Activated T-cell treated with anti-CD3 and anti-CD28 coated beads, Interleukin-2, amount 50 U/mL, for 72 hours (primary cell): ENCODE data around the gene TEPSIN. TPM values are rescaled to one million over a fixed set of nuclear protein-coding genes. Genes with fewer than 3 reads are reported as not detected.

Experiments used
- ATAC-seq, 2 donors: fragments of 150-1000 bp; cut with Tn5 transposase; replicated peaks in 1 of 2; 2 replicates each; pipeline ENCODE4 v1.10.0; 2021; ENCODE audit warnings: moderate library complexity in 2 of 2, mild to moderate bottlenecking in 1 of 2
- DNase-seq, 2 donors: peaks; one replicate each; pipeline ENCODE4 v3.0.0; 2021 to 2022; ENCODE audit warnings: mixed read lengths in 1 of 2
- H3K27ac Mint-ChIP-seq: one replicate; pipeline ENCODE4 v1.8.0; 2022; ENCODE audit warnings: mild to moderate bottlenecking, moderate library complexity, mixed read lengths
- H3K27me3 Mint-ChIP-seq: one replicate; pipeline ENCODE4 v1.8.0; 2022; ENCODE audit warnings: low read depth, mixed read lengths
- H3K36me3 Mint-ChIP-seq, 2 donors: one replicate each; pipeline ENCODE4 v1.8.0; 2022; ENCODE audit warnings: mixed read lengths in 2 of 2, mild to moderate bottlenecking in 1 of 2; ENCODE audit not compliant: insufficient read depth in 2 of 2
- H3K4me1 Mint-ChIP-seq: one replicate; pipeline ENCODE4 v1.8.0; 2022; ENCODE audit warnings: low read depth, mixed read lengths
- H3K4me3 Mint-ChIP-seq, 2 donors: one replicate each; pipeline ENCODE4 v1.8.0; 2022; ENCODE audit warnings: mild to moderate bottlenecking in 2 of 2, mixed read lengths in 2 of 2, moderate library complexity in 2 of 2
- H3K9me3 Mint-ChIP-seq, 2 donors: one replicate each; pipeline ENCODE4 v1.8.0; 2022; ENCODE audit warnings: mixed read lengths in 2 of 2
- total RNA-seq, 2 donors: library from RNA; stranded (reverse); gene quantifications; one replicate each; pipeline ENCODE4 v1.2.3, GENCODE V29; 2022

TEPSIN gene
- total RNA-seq, 2 donors from 2014 or later: 39.1 to 55.0 TPM

- H3K27me3 Mint-ChIP-seq: no peaks in the 10 kb centered on the region
- no peaks in the 10 kb centered on the region for H3K36me3 Mint-ChIP-seq
- DNase-seq: no peak
- H3K27ac Mint-ChIP-seq: no peak overlapping the region
- no peaks in the 10 kb centered on the region for H3K4me1 Mint-ChIP-seq
- no peaks in the 10 kb centered on the region for H3K9me3 Mint-ChIP-seq
- ATAC-seq: no peak
- no peak overlapping the region for H3K4me3 Mint-ChIP-seq
Measured at GRCh38 chr17:81197831-81198490, 40.9 kb downstream of the TEPSIN start.

GRCh38 chr17:81197409-81197795 lies 41.5 kb downstream of the TEPSIN start:
- H3K4me1 Mint-ChIP-seq: no peaks in the 10 kb centered on the region
- no peak for DNase-seq
- H3K36me3 Mint-ChIP-seq: no peaks in the 10 kb centered on the region
- no peaks in the 10 kb centered on the region for H3K9me3 Mint-ChIP-seq
- H3K4me3 Mint-ChIP-seq: no peak overlapping the region
- H3K27ac Mint-ChIP-seq: no peak overlapping the region
- ATAC-seq: no peak
- H3K27me3 Mint-ChIP-seq: no peaks in the 10 kb centered on the region

GRCh38 chr17:81196505-81197408 lies 42.1 kb downstream of the TEPSIN start:
- no peak for DNase-seq
- ATAC-seq: no peak
- H3K36me3 Mint-ChIP-seq: no peaks in the 10 kb centered on the region
- no peaks in the 10 kb centered on the region for H3K4me1 Mint-ChIP-seq
- no peaks in the 10 kb centered on the region for H3K9me3 Mint-ChIP-seq
- H3K4me3 Mint-ChIP-seq: no peak overlapping the region
- H3K27ac Mint-ChIP-seq: no peak overlapping the region
- no peaks in the 10 kb centered on the region for H3K27me3 Mint-ChIP-seq

- Mint-ChIP-seq H3K4me3 (no peak overlapping the region), H3K36me3 (no peaks in the 10 kb centered on the region), H3K27me3 (no peaks in the 10 kb centered on the region), H3K27ac (no peak overlapping the region), H3K9me3 (no peaks in the 10 kb centered on the region), H3K4me1 (no peaks in the 10 kb centered on the region)
- no peak for DNase-seq
- ATAC-seq: no peak
Measured at GRCh38 chr17:81195941-81196495, 42.8 kb downstream of the TEPSIN start.

GRCh38 chr17:81194941-81195901 lies 43.6 kb downstream of the TEPSIN start:
- Mint-ChIP-seq H3K4me1 (no peaks in the 10 kb centered on the region), H3K36me3 (no peaks in the 10 kb centered on the region), H3K9me3 (no peaks in the 10 kb centered on the region), H3K27ac (no peak overlapping the region), H3K27me3 (no peaks in the 10 kb centered on the region), H3K4me3 (no peak overlapping the region)
- no peak for DNase-seq
- ATAC-seq: no peak

- H3K9me3 Mint-ChIP-seq: no peaks in the 10 kb centered on the region
Measured at GRCh38 chr17:81194225-81194760, 44.6 kb downstream of the TEPSIN start.

GRCh38 chr17:81193470-81194224 lies 45.2 kb downstream of the TEPSIN start:
- no peaks in the 10 kb centered on the region for H3K36me3 Mint-ChIP-seq
- H3K4me1 Mint-ChIP-seq: no peaks in the 10 kb centered on the region
- H3K4me3 Mint-ChIP-seq: no peak overlapping the region
- no peaks in the 10 kb centered on the region for H3K27me3 Mint-ChIP-seq
- ATAC-seq (no peak), DNase-seq (no peak)
- H3K27ac Mint-ChIP-seq: no peak overlapping the region
- no peaks in the 10 kb centered on the region for H3K9me3 Mint-ChIP-seq

More at GRCh38 chr17:81194225-81194760, 44.6 kb downstream of the TEPSIN start:
- Mint-ChIP-seq H3K27me3 (no peaks in the 10 kb centered on the region), H3K4me1 (no peaks in the 10 kb centered on the region), H3K27ac (no peak overlapping the region), H3K4me3 (no peak overlapping the region), H3K36me3 (no peaks in the 10 kb centered on the region)
- DNase-seq (no peak), ATAC-seq (no peak)

GRCh38 chr17:81193051-81193410 lies 45.8 kb downstream of the TEPSIN start:
- H3K27me3 Mint-ChIP-seq: no peaks in the 10 kb centered on the region
- no peaks in the 10 kb centered on the region for H3K36me3 Mint-ChIP-seq
- ATAC-seq (no peak), DNase-seq (no peak)
- H3K4me1 Mint-ChIP-seq: no peaks in the 10 kb centered on the region
- H3K9me3 Mint-ChIP-seq: no peaks in the 10 kb centered on the region
- no peak overlapping the region for H3K4me3 Mint-ChIP-seq
- no peak overlapping the region for H3K27ac Mint-ChIP-seq

GRCh38 chr17:81192386-81193050 lies 46.3 kb downstream of the TEPSIN start:
- no peaks in the 10 kb centered on the region for H3K36me3 Mint-ChIP-seq
- no peaks in the 10 kb centered on the region for H3K9me3 Mint-ChIP-seq
- ATAC-seq: no peak

GRCh38 chr17:81191646-81192045 lies 47.2 kb downstream of the TEPSIN start:
- no peaks in the 10 kb centered on the region for H3K36me3 Mint-ChIP-seq
- H3K27me3 Mint-ChIP-seq: no peaks in the 10 kb centered on the region
- no peaks in the 10 kb centered on the region for H3K4me1 Mint-ChIP-seq
- H3K27ac Mint-ChIP-seq: no peak overlapping the region
- no peaks in the 10 kb centered on the region for H3K9me3 Mint-ChIP-seq
- DNase-seq (no peak), ATAC-seq (no peak)
- no peak overlapping the region for H3K4me3 Mint-ChIP-seq

More at GRCh38 chr17:81192386-81193050, 46.3 kb downstream of the TEPSIN start:
- no peak overlapping the region for H3K27ac Mint-ChIP-seq
- no peaks in the 10 kb centered on the region for H3K4me1 Mint-ChIP-seq
- no peak for DNase-seq
- no peaks in the 10 kb centered on the region for H3K27me3 Mint-ChIP-seq
- no peak overlapping the region for H3K4me3 Mint-ChIP-seq

GRCh38 chr17:81191116-81191515 lies 47.7 kb downstream of the TEPSIN start:
- Mint-ChIP-seq H3K9me3 (no peaks in the 10 kb centered on the region), H3K4me3 (no peak overlapping the region), H3K27me3 (no peaks in the 10 kb centered on the region), H3K4me1 (no peaks in the 10 kb centered on the region), H3K27ac (no peak overlapping the region), H3K36me3 (no peaks in the 10 kb centered on the region)
- DNase-seq (no peak), ATAC-seq (no peak)
